Measurements from ENCODE around the gene MYO5A. TPM values are rescaled to one million over a fixed set of nuclear protein-coding genes. Genes with fewer than 3 reads are reported as not detected.

Gene MYO5A
- total RNA-seq, 1 experiment from 2014 or later, result 21.8 TPM

GRCh38 chr15:52289629-52290081, 239.0 kb downstream of the MYO5A start:
- Histone ChIP-seq H3K79me1 (ENCODE audit: insufficient read depth, low read depth, low read length, poor library complexity, severe bottlenecking) (no peaks in the 10 kb centered on the region), H3K9ac (ENCODE audit: extremely low read depth, insufficient read length, low read length) (no peak overlapping the region), H3K23ac (ENCODE audit: insufficient read length, low read depth, low read length) (no peak overlapping the region), H4K91ac (ENCODE audit: insufficient read length, low read depth, low read length) (no peak overlapping the region), H3T11ph (ENCODE audit: low read length) (no peak overlapping the region), H3K4ac (ENCODE audit: low read depth, low read length) (no peak overlapping the region), H2BK12ac (ENCODE audit: insufficient read length, low read depth, low read length) (no peak overlapping the region), H3K56ac (ENCODE audit: insufficient read length, low read depth, low read length) (no peak overlapping the region), H3K14ac (ENCODE audit: insufficient read depth, low read length) (no peak overlapping the region), H3K4me2 (ENCODE audit: insufficient read depth, insufficient read length, low read length) (no peak overlapping the region), H4K20me1 (ENCODE audit: control insufficient read depth, insufficient read depth, insufficient read length) (no peaks in the 10 kb centered on the region), H2BK15ac (ENCODE audit: low read depth, low read length) (no peak overlapping the region), H3K79me2 (ENCODE audit: insufficient read depth, low read length) (peaks cover 4% of the 10 kb centered on the region; the same call in 1 of the 2 replicates), H2BK5ac (ENCODE audit: insufficient read length, low read length) (no peak overlapping the region), H2AK5ac (ENCODE audit: insufficient read length, low read length) (no peak overlapping the region), H3K18ac (ENCODE audit: insufficient read length, low read depth, low read length) (no peak overlapping the region), H4K8ac (replicated peaks; ENCODE audit: insufficient read length, low read depth, low read length) (no peak overlapping the region), H3K23me2 (ENCODE audit: insufficient read length, low read depth, low read length, poor library complexity, severe bottlenecking) (peaks cover under 1% of the 10 kb centered on the region), H2AFZ (ENCODE audit: low read length) (no peak overlapping the region), H3K27ac (ENCODE audit: insufficient read length, low read depth, low read length) (no peak overlapping the region), H4K5ac (ENCODE audit: insufficient read length, low read depth, low read length) (no peak overlapping the region), H3K9me3 (ENCODE audit: control insufficient read depth, low read depth, low read length) (no peaks in the 10 kb centered on the region), H3K4me1 (ENCODE audit: insufficient read depth, low read length) (peaks cover 6% of the 10 kb centered on the region; the same call in 1 of the 2 replicates), H2BK20ac (ENCODE audit: low read depth, low read length, poor library complexity, severe bottlenecking) (no peak overlapping the region), H2BK120ac (ENCODE audit: low read depth, low read length, poor library complexity, severe bottlenecking) (no peak overlapping the region), H3K27me3 (ENCODE audit: insufficient read depth, low read length) (no peaks in the 10 kb centered on the region)
- WGBS (ENCODE audit: extremely low coverage, insufficient read length, low lambda C conversion rate), result no CpG with 5 or more reads among the region's 4 CpGs
- no peak for DNase-seq
- Mint-ChIP-seq H3K9me3 (peaks cover 10 to 16% of the 10 kb centered on the region in 2 experiments; a peak in 4 of 5 replicates), H3K4me1 (peaks cover 44 to 47% of the 10 kb centered on the region in 2 experiments), H3K27me3 (ENCODE audit: low read depth) (no peaks in the 10 kb centered on the region), H3K36me3 (ENCODE audit: insufficient read depth in 1 of 3, low read depth in 3 of 3) (peaks cover 29 to 45% (median 33%) of the 10 kb centered on the region in 3 experiments), H3K4me3 (no peak overlapping the region), H3K27ac (peak overlapping the region in 2 of 3 experiments; percentile 85 to 93; a peak in 4 of 7 replicates)
- TF ChIP-seq CTCF (conservative IDR thresholded peaks at IDR 0.05), result no peak
